Activated T-helper 9 cell treated with anti-CD3 and anti-CD28 coated beads, Interleukin-2, amount 50 U/mL, for 16 hours (primary cell): ENCODE results near the gene SALL3.
"Not testable (repeated sequence)": the region's sequence is repeated elsewhere in the genome, so short reads cannot be mapped to it uniquely, and the experiment has no call there.

ENCODE experiments used
- DNase-seq: peaks from one replicate; pipeline ENCODE4 v3.0.0-alpha.2; 2020; ENCODE audit warnings: low read depth

SALL3 gene

GRCh38 chr18:78979730-78980278 lies at the start of gene SALL3:
Gene SALL3 (plus strand): TSS chr18:78979818. CDS start chr18:78980275, 457 bp downstream.
- no peak for DNase-seq

GRCh38 chr18:78932281-78932680 lies 47.3 kb upstream of the SALL3 start:
- DNase-seq = no peak

DNA sequence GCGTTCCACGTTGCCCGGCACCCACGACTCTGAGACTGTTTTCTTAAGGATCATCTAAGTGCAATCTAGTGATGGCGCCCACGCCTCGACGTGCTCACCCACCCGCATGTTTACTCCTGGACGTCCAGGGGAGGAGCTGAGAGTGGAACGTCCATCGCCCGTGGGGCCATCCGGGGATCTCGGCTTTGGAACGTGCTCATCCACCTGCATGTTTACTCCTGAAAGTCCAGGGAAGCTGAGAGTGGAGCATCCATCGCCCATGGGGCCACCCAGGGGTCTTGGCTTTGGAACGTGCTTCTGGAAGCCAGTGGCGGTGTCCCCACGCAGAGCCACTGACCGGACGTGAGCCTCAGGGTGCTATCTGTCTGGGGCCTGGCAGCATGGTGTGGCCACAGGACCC lies 45.6 kb upstream of the SALL3 start:
- no peak for DNase-seq

GRCh38 chr18:78934551-78935225 lies 44.9 kb upstream of the SALL3 start:
- no peak for DNase-seq

DNA sequence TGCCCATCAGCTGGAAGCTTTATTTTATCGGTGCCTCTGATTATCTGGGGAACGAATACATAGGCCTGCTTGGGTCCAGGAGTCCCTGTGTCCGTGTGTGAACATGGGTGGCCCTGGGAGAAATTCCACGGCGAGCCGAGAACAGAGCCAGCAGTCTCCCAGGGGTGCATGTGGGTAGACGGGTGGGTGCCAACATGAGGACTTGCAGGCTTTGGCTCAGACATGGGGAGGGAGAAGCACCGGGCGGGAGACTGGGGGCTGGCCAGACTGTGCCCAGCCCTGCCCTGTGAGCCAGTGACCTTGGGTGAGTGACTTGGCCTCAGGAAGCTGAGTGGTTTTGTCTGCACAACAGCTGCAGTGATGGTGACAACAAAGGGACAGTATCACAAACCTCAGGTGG lies 44.2 kb upstream of the SALL3 start:
- DNase-seq = no peak

GRCh38 chr18:78936251-78937005 lies 43.2 kb upstream of the SALL3 start:
- DNase-seq = no peak

- DNase-seq = no peak
Observed at GRCh38 chr18:78937166-78937565, 42.5 kb upstream of the SALL3 start.

- no peak for DNase-seq
Observed at GRCh38 chr18:78939105-78939504, 40.5 kb upstream of the SALL3 start.

DNA sequence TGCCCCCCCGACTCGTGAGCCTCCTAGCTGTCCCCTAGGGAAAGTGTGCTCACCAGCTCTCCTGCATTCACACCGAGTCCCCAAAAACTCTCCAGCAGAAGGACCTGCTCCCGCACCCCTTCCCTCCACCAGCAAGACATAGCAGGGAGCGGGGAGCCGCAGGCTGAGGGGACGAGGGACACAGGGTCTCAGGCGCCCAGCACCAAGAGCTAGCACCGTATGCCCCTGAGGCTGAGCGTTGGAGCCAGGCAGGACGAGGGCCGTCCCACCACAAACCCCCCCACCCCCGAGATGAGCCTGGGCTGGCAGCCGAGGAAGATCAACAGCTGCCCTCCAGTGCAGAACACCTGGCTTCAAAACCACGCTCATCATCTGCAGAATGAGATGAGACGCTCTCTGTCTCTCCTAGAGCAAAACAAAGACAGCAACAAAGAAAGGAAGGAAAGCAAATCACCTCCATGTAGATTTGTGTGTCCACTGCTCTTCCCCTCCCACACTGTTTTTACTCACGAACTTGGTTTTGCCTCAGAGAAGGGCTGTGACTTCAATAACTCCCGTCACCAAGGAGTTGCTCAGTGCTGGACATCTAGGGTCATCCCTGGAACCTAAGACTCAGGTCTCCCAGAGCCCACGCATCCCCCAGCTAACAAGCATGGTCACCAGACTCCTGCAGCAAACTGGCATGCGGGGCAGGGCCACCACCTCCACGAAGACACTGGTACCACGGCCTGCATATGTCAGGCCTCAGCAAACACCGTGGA lies 39.7 kb upstream of the SALL3 start:
- no peak for DNase-seq

- not testable (repeated sequence) for DNase-seq
Observed at GRCh38 chr18:78942236-78942635, 37.4 kb upstream of the SALL3 start.

DNA sequence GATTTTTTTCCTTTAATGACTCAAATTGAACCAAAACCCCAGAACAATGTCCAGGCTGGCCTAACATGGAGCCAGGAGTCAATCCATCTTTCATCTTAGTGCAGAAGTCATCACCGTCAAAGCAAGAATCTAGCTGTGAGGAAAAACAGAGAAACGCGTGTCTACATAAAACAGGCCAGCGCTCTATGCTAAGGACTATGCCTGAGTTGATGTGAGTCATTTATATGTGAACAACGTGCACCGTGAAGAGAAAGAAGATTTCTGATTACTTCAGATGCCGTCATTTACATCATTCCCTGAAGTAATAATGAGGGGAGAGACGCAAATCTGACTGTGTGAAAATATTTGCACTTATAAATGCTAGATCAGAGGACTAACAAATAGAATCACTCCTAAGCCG lies 34.0 kb upstream of the SALL3 start:
- DNase-seq = no peak

DNA sequence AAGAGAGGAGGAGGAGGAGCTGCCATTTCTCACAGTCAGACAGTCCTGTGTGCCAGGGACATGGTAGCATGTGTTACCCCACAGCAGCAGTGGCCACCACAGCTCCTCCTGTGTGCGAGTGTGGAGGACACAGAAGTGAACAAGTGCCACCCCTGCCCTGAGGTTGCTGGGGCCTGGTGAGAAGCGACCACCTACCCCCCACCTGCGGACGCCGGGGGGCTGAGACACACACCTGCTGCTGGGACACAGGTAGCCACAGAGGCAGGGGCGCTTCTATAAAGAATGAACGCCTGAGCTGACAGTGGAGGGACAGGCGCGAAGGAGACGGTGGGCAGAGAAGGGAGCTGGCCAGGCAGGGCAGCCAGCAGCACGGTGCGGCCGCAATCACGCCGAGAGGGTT lies 32.3 kb upstream of the SALL3 start:
- DNase-seq = no peak

- no peak for DNase-seq
Observed at GRCh38 chr18:78948221-78948620, 31.4 kb upstream of the SALL3 start.

GRCh38 chr18:78948707-78949106 lies 30.9 kb upstream of the SALL3 start:
- DNase-seq = no peak

- no peak for DNase-seq
Observed at GRCh38 chr18:78949216-78949615, 30.4 kb upstream of the SALL3 start.

DNA sequence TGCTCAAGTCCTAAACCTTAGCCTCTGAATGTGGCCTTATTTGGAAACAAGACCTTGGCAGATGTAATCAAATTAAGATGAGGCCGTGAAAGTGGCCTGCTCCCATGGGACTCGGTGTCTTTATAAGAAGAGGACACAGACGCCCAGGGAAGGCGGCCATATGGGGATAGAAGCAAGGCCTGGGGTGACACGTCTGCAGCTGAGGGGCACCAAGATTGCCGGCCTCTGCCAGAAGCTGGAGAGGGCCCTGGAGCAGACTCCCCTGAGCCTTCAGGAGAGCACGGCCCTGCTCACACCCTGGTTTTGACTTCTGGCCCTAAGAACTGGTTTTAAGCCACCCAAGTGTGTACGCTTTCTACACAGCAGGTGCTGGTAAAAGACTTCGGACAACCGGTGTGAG lies 29.2 kb upstream of the SALL3 start:
- DNase-seq = no peak

- no peak for DNase-seq
Observed at GRCh38 chr18:78953566-78953965, 26.1 kb upstream of the SALL3 start.

- no peak for DNase-seq
Observed at GRCh38 chr18:78955051-78955450, 24.6 kb upstream of the SALL3 start.

- no peak for DNase-seq
Observed at GRCh38 chr18:78957140-78957539, 22.5 kb upstream of the SALL3 start.

- DNase-seq = no peak
Observed at GRCh38 chr18:78960709-78961108, 18.9 kb upstream of the SALL3 start.

DNA sequence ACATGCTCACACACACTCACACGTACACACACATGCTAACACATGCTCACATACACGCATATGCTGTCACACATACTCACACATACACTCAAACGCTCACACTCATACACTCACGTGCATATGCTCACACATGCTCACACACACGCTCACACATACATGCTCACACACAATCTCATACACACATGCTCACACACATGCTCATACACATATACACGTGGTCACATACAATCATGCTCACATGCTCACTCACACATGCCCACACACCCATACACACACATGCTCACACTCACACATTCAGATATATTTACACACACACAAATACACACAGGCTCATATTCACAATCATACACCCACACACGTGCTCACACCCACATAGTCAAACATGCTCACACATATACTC lies 17.5 kb upstream of the SALL3 start:
- DNase-seq = no peak

GRCh38 chr18:78964727-78965126 lies 14.9 kb upstream of the SALL3 start:
- DNase-seq = not testable (repeated sequence)

DNA sequence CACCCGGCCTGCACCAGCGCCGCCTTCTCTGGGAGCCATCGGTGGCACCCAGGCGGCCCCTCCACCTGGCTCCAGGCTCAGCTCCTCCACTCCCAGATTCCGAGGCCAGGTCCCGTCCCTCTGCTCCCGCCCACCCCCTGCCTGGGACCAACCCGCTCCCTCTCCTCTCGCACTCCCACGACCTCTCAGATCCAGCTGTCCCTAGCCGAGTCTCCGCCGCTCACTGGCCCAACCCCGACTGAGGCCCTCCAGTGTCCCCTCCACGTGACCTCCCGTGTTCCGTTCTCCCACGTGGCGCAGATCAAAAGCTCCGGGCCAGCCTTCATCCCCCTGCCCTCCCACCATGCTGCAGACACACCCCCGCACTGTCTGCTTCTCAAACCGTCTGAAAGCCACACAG lies 14.4 kb upstream of the SALL3 start:
- no peak for DNase-seq
